Embryonic facial prominence (tissue), 1 donor: ENCODE measurements around the gene GALNT12.

Experiments
- DNase-seq: peaks from one replicate; pipeline ENCODE4 v3.0.0-alpha.2; 2016; ENCODE audit errors: extremely low spot score

The GALNT12 gene

GRCh38 chr9:98880311-98881015 lies 73.0 kb downstream of the GALNT12 start:
- no peak for DNase-seq

- DNase-seq = no peak
Measured at GRCh38 chr9:98881356-98881755, 73.9 kb downstream of the GALNT12 start.

GRCh38 chr9:98881836-98882568 lies 74.5 kb downstream of the GALNT12 start:
- no peak for DNase-seq

- DNase-seq = no peak
Measured at GRCh38 chr9:98882569-98882923, 75.1 kb downstream of the GALNT12 start.

DNA sequence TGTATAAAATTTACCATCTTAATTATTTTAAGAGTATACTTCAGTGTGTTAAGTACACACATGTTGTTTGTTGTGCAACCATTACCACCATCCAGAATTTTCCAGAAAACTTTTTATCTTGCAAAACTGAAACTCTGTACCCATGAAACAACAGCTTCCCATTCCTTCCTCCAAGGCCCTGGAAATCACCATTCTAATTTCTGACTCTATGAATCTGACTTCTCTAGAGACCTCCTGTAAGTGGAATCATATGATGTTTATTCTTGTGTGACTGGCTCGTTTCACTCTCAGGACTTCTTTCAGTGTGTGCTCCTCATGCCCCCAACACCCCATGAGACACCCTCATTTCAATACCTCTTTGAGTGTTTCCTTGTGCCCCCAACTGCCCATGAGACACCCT lies 75.8 kb downstream of the GALNT12 start:
- DNase-seq = no peak

- no peak for DNase-seq
Measured at GRCh38 chr9:98884849-98885248, 77.4 kb downstream of the GALNT12 start.

DNA sequence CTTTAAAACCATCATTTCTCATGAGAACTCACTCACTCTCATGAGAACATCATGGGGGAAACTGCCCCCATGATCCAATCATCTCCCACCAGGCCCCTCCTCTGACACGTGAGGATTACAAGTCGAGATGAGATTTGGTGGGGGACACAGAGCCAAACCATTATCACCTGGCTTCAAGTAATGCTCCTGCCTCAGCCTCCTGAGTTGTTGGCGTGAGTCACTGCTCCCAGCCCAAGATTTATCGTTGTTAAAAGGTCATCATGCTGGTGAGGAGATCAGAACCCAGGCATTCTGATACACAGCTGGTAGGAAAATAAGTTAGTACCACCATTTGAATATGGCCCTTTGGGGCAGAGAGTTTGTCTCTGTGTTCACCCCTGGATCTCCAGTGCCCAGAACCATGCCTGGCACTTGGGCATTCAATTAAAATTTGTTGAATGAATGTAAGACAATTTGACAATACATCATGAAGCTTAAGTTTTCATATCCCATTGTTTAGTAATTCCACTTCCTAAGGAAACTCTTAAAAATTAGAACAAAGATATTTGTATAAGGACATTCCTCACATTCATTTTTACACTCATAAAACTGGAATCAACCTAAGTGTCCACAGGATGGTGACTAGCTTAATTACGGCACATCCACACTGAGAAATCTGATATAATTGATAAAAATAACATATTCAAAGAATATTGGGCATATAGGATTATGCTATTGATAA lies 78.3 kb downstream of the GALNT12 start:
- no peak for DNase-seq

DNA sequence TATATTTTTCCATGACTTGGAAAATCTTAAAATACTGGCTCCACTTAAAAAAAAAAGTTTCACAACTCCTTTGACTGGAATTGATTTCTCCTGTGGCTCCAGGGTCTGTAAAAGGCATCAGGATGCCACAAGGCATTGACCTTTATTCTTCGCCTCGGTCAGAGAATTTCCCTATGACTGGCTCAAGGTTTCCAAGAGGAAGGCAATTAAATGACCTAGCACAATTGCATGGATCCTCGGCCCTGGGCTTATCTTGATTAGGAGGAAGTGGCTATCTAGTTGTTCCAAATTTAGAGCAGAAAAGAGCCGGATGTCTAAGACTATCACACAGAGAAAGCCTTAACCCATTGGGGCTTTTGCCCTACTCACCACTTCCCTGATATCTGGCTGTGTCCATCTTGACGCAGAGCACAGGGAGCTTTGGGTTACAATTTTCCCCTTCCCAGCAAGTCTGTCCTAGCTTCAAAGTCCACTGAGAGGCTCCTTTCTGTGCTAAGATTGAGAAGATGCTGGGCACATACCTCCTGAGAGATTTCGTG lies 79.3 kb downstream of the GALNT12 start:
- no peak for DNase-seq

- DNase-seq = no peak
Measured at GRCh38 chr9:98887918-98888510, 80.5 kb downstream of the GALNT12 start.

DNA sequence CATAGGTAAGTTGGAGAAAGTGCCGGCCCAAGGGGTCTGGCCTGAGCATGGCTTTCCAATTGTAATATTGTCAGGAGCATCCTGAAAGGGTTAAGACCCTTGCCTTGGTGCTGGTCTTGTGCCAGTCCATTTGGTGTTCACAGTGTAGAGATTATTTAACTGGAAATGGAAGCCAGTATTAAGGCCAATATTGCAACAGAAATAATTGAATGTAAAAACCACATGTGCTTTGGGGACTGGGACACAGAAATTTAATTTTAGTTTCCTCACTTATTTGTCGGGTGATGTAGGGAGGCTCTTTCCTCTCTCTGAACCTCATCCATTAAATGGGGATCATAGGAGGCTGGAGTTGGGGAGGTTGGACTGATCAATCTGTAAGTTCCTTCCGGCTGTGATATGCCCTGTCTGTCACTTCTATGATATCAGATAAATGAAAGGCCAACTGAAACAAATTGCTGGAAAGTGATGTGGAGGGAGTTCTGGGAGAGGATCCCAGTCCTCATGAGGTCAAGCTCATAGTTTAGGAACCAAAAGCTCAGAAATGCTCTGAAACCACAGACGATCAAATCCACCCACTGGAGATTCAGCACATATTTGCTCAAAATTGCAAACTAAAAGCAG lies 81.4 kb downstream of the GALNT12 start:
- no peak for DNase-seq

DNA sequence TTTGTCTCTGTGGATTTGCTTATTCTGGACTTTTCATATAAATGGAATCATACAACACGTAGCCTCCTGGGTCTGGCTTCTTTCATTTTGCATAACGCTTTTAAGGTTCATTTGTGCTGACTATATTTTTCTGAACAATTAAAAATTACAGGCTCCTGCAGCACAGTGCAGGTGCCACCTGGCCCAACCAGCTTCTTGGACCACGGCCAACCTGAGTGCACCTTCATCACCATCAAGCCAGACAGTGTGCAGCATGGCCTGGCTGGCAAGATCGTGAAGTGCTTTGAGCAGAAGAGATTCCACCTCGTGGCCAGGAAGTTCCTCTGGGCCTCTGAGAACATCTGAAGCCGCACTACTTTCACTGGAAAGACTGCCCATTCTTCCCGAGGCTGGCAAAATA lies 82.8 kb downstream of the GALNT12 start:
- no peak for DNase-seq

DNA sequence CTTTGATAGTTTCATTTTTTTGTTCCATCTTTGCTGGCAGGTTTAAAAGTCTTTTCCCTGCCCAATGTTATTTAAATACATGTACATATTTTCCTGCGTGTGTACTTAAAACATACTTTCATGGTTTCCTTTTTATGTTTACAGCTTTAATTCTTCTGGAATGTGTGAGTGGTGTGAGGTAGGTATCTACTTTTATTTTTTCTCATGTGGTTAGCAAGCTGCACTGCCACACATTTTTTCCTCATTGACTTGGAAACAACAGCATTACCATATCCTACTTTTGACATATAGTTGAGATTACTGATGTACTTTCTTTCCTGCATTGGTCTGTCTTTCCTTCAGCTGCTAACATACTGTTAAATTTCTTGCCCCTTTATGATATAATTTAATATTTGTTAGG lies 84.8 kb downstream of the GALNT12 start:
- no peak for DNase-seq

DNA sequence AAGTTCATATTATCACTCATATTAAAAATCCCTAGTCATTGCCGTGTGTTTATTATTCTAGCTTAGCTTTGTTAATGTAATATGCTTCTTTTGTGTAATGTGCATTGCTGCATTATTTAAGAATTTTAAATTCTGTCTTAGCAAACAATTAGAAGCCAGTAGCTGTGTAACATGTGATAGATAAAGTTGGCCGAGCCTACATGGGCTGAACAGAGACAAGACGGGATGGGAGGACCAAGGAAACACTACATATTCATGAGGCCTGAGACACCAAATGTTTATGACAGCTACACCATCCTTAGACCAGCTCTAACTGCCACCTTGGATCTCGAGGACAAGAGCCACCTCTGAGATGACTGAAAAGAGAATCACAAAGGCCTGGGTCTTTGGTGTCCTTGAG lies 85.2 kb downstream of the GALNT12 start:
- DNase-seq = no peak

DNA sequence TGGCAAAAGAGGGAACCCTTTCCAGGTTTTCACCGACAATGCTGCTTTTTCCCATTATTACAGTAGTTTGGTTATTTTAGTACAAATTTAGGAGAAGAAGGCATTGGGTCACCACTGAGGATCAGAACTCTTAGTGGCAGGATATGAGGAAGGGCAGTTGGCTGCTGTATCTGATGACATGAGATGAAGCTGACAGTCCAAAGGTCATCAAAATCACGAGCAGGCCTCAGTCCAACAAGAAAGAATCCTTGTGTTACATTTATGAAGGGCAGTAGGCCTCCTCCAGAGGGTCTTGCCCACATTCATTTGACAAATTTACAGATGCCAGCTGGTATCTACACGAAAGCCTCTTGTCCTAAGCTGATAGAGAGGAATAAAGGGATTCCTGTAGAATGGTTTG lies 86.7 kb downstream of the GALNT12 start:
- no peak for DNase-seq

GRCh38 chr9:98894761-98895160 lies 87.3 kb downstream of the GALNT12 start:
- no peak for DNase-seq

GRCh38 chr9:98896632-98897031 lies 89.2 kb downstream of the GALNT12 start:
- no peak for DNase-seq

- DNase-seq = no peak
Measured at GRCh38 chr9:98897745-98898144, 90.3 kb downstream of the GALNT12 start.

DNA sequence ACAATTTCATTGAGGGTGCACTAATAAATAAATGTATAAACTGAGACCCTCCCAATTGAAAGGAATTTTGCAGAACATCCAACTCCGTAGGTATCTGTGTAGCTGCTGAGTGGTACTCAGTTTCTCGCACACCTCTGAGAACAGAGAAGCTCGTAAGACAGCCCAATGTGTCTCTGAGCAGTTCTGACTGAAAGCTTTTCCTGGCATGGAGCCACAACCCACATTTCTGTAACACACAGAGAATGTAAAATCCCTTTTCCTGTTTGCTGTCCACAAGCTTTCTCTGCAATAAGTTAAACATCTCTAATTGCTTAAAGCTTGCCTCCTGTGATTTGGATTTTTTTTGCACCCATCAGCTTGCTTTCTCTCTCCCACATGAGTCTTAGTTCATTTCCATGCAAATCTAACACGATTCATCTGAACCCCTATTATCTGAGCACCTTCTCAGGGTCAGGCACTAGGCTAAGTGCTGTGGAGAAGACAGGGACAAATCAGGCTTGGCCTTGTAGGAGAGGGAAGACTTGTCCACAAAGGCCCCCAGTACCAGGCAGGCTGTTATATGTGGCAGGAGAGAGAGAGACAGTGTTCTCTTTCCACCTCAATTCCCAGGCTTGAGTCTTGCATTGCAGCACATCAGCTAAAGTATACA lies 92.1 kb downstream of the GALNT12 start:
- DNase-seq = peak; percentile 38
